ENCODE measurements around the gene TOX2.

DNA sequence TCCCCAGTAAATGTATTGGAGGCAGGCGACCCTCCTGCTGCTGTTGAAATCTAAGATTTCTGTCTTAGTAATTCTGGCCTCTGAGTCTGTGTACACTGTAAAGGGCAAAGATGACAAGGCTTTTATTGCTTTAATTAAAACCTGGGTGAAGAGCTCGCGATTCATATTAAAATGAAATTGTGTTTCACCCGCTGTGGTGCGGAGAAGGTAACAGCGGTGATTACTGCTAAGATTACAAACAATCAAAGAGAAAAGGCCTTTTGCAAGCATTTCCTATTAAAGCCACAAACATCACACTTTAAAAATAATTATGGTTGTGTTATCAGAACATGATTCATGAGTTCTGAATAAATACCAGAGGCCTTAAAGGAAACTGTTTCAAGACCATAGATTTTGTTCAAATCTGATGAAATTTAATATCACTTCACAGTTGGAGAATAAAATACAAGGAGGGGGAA lies 69.3 kb downstream of the TOX2 start:
- TF ChIP-seq, protein P1, sequence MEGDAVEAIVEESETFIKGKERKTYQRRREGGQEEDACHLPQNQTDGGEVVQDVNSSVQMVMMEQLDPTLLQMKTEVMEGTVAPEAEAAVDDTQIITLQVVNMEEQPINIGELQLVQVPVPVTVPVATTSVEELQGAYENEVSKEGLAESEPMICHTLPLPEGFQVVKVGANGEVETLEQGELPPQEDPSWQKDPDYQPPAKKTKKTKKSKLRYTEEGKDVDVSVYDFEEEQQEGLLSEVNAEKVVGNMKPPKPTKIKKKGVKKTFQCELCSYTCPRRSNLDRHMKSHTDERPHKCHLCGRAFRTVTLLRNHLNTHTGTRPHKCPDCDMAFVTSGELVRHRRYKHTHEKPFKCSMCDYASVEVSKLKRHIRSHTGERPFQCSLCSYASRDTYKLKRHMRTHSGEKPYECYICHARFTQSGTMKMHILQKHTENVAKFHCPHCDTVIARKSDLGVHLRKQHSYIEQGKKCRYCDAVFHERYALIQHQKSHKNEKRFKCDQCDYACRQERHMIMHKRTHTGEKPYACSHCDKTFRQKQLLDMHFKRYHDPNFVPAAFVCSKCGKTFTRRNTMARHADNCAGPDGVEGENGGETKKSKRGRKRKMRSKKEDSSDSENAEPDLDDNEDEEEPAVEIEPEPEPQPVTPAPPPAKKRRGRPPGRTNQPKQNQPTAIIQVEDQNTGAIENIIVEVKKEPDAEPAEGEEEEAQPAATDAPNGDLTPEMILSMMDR (IDR thresholded peaks at IDR 0.05) = no peak
- no peak for TF ChIP-seq POLR2A (IDR thresholded peaks at IDR 0.05)
